NCI-H526 (cell line): Measurements from ENCODE around the gene NBPF1.

Source experiments
- DNase-seq, 2 experiments: peaks; one replicate each; lab custom pipeline; 2025; lab: John Stamatoyannopoulos, UW

The NBPF1 gene

DNA sequence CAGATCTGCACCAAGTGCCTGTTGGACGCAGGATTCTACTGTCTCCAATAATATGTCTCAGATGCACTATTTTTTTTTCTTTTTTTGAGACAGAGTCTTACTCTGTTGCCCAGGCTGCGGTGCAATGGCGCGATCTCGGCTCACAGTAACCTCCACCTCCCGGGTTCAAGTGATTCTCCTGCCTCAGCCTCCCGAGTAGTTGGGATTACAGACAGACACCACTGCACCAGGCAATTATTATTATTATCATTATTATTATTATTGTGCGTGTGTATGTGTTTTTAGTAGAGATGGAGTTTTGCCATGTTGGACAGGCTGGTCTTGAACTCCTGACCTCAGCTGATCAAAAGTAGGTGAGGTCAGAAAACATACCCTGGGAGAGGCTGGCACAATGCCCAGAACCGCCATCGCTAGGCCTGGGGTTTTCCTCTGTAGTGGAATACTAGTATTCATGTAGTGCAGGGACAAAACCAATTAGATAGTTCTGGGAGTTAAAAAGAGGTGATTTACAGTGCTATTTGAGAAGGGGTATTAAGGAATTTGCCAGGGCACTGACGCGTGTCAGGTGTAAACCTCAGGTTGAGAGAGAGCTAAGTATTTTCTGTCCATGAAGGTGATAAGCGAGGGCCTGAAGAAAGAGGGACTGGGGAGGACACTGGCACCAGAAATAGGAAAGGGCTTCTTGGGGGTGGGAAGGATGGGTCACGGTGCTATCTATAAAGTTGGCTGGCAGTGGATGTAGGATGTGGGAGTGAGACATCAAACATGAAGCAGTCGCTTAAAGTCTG, 100.5 kb downstream of the NBPF1 start:
- DNase-seq: peak; percentile 55 to 95
